IPS-18c (cell line): Measurements from ENCODE around the gene COL23A1.
"Not testable (repeated sequence)": the region's sequence is repeated elsewhere in the genome, so short reads cannot be mapped to it uniquely, and the experiment has no call there.

ENCODE experiments used
- H3K4me3 ChIP-seq: 2 replicates; pipeline ENCODE4 v1.7.0; 2013; ENCODE audit warnings: low read depth, mild to moderate bottlenecking, low read length, moderate library complexity; ENCODE audit not compliant: insufficient read depth
- H3K9me3 ChIP-seq: one replicate; pipeline ENCODE4 v1.6.1; 2013; ENCODE audit warnings: mild to moderate bottlenecking, low read length, moderate library complexity; ENCODE audit not compliant: control insufficient read depth, insufficient read depth

The COL23A1 gene

GRCh38 chr5:178201927-178202235, 388.3 kb downstream of the COL23A1 start:
- no peak overlapping the region for H3K4me3 ChIP-seq

GRCh38 chr5:178201221-178201926, 388.8 kb downstream of the COL23A1 start:
- no peaks in the 10 kb centered on the region for H3K9me3 ChIP-seq
- no peak overlapping the region for H3K4me3 ChIP-seq

More at GRCh38 chr5:178201927-178202235, 388.3 kb downstream of the COL23A1 start:
- H3K9me3 ChIP-seq, result no peaks in the 10 kb centered on the region

- no peaks in the 10 kb centered on the region for H3K9me3 ChIP-seq
- no peak overlapping the region for H3K4me3 ChIP-seq
Observed at GRCh38 chr5:178199581-178200434, 390.4 kb downstream of the COL23A1 start.

GRCh38 chr5:178198706-178199105, 391.5 kb downstream of the COL23A1 start:
- Histone ChIP-seq H3K4me3 (no peak overlapping the region), H3K9me3 (no peaks in the 10 kb centered on the region)

GRCh38 chr5:178198151-178198550, 392.0 kb downstream of the COL23A1 start:
- not testable (repeated sequence) for H3K4me3 ChIP-seq, H3K9me3 ChIP-seq

DNA sequence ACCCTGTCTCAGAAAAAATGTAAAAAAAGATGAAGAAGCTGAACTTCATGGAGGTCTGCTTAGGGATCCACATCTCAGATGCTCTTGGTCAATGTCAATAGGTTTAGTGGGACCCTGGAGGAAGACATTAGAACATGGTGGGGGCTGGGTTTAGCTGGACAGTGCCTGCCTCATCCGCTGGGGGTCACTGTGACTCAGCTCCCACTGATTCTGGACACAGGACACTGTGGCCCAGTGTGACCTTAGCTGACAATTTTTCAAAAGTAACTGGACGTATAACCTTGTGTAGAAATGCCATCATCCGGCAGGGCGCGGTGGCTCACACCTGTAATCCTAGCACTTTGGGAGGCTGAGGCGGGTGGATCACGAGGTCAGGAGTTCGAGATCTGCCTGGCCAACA, 393.2 kb downstream of the COL23A1 start:
- no peak overlapping the region for H3K4me3 ChIP-seq
- peaks cover 4% of the 10 kb centered on the region for H3K9me3 ChIP-seq

DNA sequence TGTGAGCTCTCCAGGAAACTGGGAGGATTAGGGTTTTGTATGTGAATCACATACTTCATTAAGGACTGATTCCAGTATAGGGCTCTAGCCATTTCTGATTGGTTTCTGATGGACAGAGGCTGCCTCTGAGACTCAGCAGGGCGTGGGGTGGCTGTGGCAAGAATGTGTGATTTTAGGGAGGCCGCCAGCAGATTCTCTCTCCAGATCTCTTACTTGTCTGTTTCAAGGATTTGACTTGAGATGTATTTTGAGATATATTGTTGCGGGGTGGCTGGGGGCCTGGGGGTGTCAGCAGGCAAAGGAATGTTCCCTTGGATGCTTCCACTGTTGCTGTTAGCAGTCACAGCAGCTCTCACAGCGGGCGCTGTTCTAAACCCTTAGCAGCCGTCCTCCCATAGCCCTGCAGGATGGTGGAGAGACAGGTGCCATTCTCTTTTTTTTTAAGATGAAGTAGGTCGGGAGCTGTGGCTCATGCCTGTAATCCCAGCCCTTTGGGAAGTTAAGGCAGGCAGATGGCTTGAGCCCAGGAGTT, 393.8 kb downstream of the COL23A1 start:
- Histone ChIP-seq H3K4me3 (no peak overlapping the region), H3K9me3 (peaks cover 4% of the 10 kb centered on the region)

DNA sequence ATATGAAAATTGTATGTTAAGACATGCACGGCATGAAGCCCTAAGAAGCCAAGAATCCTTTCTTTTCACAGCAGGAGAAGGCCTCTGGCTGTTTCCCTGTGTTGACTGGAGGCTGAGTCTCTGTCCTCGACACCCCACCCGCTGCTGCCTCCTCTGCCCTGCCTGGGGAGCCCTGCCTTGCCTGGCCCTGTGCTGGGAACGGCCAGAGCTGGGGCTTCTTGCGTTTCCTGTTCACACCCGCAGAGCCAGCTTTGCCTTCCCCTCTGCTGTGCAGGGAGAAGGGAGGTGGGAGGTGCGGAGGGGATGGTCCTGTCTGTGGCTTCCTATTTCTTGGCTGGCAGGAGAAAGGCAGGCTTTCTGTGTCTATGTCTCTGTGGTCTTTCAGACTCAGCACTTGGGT, 396.2 kb downstream of the COL23A1 start:
- Histone ChIP-seq H3K9me3 (peaks cover 4% of the 10 kb centered on the region), H3K4me3 (no peak overlapping the region)

DNA sequence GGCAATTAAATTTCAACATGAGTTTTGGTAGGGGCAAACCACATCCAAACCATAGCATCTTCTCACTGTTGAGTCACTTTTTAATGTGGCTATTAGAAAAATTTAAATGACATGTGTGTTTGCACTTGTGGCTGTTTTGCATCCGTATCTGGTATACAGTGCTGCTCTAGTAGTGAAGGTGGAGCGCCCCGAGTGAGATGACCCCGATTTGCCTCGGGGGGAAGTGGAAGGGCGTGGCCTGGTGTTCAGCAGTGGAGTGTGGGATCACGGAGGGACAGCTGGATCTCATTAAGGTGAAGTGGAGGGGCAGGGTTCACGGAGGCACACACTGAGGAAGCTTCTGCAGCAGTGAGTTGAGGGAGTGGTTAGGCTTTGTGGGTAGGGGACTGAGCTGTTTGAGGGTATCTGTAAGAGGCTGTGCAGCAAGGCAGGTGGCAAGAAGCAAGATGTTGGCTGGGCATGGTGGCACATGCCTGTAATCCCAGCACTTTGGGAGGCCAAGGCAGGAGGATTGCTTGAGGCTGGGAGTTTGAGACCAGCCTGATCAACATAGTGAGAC, 396.9 kb downstream of the COL23A1 start:
- peaks cover 4% of the 10 kb centered on the region for H3K9me3 ChIP-seq
- no peak overlapping the region for H3K4me3 ChIP-seq

- Histone ChIP-seq H3K9me3 (peaks cover 4% of the 10 kb centered on the region), H3K4me3 (no peak overlapping the region)
Observed at GRCh38 chr5:178192787-178193186, 397.4 kb downstream of the COL23A1 start.

DNA sequence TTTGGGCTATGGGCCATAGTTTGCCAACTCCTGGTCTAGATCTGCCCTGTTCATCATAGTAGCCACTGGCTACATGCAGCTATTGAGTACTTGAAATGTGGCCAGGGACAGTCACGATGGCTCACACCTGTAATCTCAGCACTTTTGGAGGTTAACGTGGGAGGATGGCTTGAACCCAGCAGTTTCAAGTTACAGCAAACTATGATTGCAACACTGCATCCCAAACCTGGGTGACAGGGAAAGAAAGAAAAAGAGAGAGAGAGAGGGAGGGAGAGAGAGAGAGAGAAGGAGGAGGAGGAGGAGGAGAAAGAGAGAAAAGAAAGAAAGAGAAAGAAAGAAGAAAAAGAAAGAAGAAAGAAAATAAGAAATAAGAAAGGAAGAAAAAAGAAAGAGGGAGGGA, 397.9 kb downstream of the COL23A1 start:
- Histone ChIP-seq H3K9me3 (peaks cover 4% of the 10 kb centered on the region), H3K4me3 (no peak overlapping the region)

- no peak overlapping the region for H3K4me3 ChIP-seq
- peaks cover 4% of the 10 kb centered on the region for H3K9me3 ChIP-seq
Observed at GRCh38 chr5:178191661-178192060, 398.5 kb downstream of the COL23A1 start.

GRCh38 chr5:178189433-178189832, 400.8 kb downstream of the COL23A1 start:
- Histone ChIP-seq H3K9me3 (peaks cover 4% of the 10 kb centered on the region), H3K4me3 (no peak overlapping the region)
